Progenitor cell of endocrine pancreas (in vitro differentiated cells): Measurements from ENCODE around the gene HECW1. TPM values are rescaled to one million over a fixed set of nuclear protein-coding genes. Genes with fewer than 3 reads are reported as not detected.
A peak's percentile ranks its signal among the peaks of the same experiment; 100 is the strongest.
"Not testable (repeated sequence)": the region's sequence is repeated elsewhere in the genome, so short reads cannot be mapped to it uniquely, and the experiment has no call there.

Source experiments
- DNase-seq: peaks from one replicate; pipeline ENCODE4 v3.0.0; 2021; ENCODE audit warnings: low spot score; ENCODE audit not compliant: unreplicated experiment
- H3K27ac Mint-ChIP-seq: 2 replicates; pipeline ENCODE4 v1.8.0; 2021; ENCODE audit warnings: mild to moderate bottlenecking, moderate library complexity, mixed read lengths
- H3K27me3 Mint-ChIP-seq: 2 replicates; pipeline ENCODE4 v1.8.0; 2021; ENCODE audit warnings: mixed read lengths
- H3K36me3 Mint-ChIP-seq: 2 replicates; pipeline ENCODE4 v1.8.0; 2022; ENCODE audit warnings: mixed read lengths; ENCODE audit not compliant: insufficient read depth
- H3K4me1 Mint-ChIP-seq: 2 replicates; pipeline ENCODE4 v1.8.0; 2021; ENCODE audit warnings: low read depth, mixed read lengths
- H3K4me3 Mint-ChIP-seq: 2 replicates; pipeline ENCODE4 v1.8.0; 2021; ENCODE audit warnings: low read depth, mild to moderate bottlenecking, moderate library complexity, mixed read lengths
- H3K9me3 Mint-ChIP-seq: 2 replicates; pipeline ENCODE4 v1.8.0; 2021; ENCODE audit warnings: low read depth, mixed read lengths
- total RNA-seq: library from RNA; stranded (reverse); gene quantifications from 2 replicates; pipeline ENCODE4 v1.2.1, GENCODE V29; 2021
- TF ChIP-seq, protein P1 (sequence below): fragments of 200-600 bp; sonication (generic); IDR thresholded peaks from one replicate; pipeline ENCODE4 v1.5.0; 2021; ENCODE audit warnings: antibody characterized with exemption, mild to moderate bottlenecking; ENCODE audit not compliant: unreplicated experiment

HECW1 gene
- total RNA-seq, 1 donor from 2014 or later = 0.50 TPM

DNA sequence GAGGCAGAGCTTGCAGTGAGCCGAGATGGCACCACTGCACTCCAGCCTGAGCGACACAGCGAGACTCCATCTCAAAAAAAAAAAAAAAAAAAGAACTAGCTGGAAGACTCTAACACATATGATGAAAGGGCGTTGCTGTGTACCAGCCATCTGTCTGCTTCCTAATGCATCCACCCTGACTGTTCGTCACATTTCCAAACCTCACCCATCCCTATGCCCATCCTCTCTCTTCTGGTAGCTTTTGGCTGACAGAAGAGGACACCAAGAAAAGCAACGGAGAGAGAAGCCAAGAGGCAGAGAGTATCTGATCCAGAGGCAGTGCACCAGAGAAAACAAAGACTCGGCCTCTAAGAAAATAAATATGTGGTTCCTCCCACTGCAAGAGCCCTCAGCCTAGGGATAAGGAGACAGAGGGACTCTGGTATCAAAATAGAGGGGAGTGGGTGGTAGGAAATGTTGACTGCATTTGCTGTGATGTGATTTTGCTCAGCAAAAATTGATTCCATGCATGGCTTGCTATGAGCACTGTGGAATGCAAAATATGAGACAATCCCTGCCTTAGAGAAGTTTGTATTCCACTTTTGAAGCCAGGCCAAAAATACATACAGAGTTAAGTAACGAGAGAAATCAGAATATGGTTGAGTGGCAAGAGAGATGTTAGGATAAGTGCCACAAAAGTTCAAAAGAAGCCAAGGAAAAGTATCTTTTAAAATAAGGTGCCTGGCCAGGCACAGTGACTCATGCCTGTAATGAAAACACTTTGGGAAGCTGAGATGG, 369.6 kb downstream of the HECW1 start:
- Mint-ChIP-seq H3K4me1 (peaks cover 40% of the 10 kb centered on the region), H3K27me3 (no peaks in the 10 kb centered on the region), H3K4me3 (no peak overlapping the region), H3K27ac (no peak overlapping the region), H3K36me3 (no peaks in the 10 kb centered on the region), H3K9me3 (peaks cover 7% of the 10 kb centered on the region)
- TF ChIP-seq, protein P1, sequence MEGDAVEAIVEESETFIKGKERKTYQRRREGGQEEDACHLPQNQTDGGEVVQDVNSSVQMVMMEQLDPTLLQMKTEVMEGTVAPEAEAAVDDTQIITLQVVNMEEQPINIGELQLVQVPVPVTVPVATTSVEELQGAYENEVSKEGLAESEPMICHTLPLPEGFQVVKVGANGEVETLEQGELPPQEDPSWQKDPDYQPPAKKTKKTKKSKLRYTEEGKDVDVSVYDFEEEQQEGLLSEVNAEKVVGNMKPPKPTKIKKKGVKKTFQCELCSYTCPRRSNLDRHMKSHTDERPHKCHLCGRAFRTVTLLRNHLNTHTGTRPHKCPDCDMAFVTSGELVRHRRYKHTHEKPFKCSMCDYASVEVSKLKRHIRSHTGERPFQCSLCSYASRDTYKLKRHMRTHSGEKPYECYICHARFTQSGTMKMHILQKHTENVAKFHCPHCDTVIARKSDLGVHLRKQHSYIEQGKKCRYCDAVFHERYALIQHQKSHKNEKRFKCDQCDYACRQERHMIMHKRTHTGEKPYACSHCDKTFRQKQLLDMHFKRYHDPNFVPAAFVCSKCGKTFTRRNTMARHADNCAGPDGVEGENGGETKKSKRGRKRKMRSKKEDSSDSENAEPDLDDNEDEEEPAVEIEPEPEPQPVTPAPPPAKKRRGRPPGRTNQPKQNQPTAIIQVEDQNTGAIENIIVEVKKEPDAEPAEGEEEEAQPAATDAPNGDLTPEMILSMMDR = no peak
- DNase-seq = no peak

DNA sequence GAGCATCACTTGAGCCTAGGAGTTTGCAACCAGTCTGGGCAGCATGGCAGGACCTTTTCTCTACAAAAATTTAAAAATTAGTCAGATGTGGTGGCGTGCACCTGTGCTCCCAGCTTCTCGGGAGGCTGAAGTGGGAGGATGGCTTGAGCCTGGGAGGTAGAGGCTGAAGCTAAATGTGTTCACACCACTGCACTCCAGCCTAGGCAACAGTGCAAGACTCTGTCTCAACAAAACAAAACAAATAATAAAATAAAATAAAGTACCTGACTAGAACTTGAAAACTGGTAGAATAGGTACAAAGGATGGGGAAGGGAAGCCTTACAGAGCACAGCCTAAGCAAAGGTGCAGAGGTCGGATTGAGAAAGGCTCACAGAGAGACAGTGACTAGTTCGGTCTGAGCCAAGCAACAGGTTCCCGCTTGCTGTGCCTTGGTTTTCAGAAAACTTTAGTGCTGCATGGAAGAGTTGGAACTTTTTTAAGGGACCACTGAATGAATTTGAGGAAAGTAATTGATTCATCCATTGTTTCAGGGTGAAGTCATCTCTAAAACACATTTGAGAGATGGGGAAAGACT, 370.3 kb downstream of the HECW1 start:
- H3K4me1 Mint-ChIP-seq = peaks cover 43% of the 10 kb centered on the region
- no peaks in the 10 kb centered on the region for H3K36me3 Mint-ChIP-seq
- no peak for DNase-seq
- peak overlapping the region; percentile 64 for H3K27ac Mint-ChIP-seq
- TF ChIP-seq, protein P1 = no peak
- no peak overlapping the region for H3K4me3 Mint-ChIP-seq
- H3K27me3 Mint-ChIP-seq = no peaks in the 10 kb centered on the region
- peaks cover 7% of the 10 kb centered on the region for H3K9me3 Mint-ChIP-seq

DNA sequence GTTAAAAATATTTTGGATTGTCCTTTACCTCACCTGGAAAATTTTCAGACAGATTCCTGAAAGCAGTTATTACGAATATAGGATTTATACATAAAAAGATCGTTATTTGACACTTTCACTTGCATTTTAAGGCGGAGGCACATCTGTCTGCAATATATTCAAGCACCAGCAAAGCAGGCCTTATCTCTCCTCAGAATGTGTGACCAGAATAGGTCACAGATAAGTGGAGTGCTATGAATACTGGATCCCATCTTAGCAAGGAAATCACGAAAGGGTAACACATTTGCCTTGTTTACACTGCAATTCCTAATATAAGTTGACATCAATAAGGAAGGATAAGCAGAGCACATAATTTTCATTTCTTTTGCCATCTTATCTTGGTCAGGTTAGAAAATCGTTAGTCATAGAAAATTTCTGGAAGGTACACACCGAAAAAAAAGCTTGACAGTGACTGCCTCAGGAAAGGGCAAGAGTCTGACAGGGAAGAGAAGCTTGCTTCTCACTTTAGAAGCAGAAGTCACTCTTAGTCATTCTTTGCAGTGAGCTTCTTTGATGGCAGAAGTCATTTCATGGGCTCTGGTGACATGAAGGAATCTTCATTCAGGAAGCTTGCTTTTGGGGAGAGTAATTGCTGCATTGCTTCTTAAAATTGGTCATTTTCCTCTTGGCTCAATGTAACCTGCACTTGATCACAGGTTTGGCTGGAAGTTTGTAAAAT, 372.4 kb downstream of the HECW1 start:
- Mint-ChIP-seq H3K27ac (peak overlapping the region; percentile 34), H3K27me3 (no peaks in the 10 kb centered on the region), H3K4me1 (peaks cover 59% of the 10 kb centered on the region)

DNA sequence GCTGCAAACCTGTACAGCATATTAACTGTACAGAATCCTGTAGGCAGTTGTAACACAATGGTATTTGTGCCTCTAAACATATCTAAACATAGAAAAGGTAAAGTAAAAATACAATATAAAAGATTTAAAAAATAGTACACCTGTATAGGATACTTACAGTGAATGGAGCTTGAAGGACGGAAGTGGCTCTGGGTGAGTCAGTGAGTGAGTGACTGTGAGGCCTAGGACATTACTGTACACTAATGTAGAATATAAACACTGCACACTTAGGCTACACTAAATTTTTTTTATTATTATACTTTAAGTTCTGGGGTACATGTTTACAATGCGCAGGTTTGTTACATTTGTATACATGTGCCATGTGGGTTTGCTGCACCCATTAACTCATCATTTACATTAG, 373.1 kb downstream of the HECW1 start:
- Mint-ChIP-seq H3K4me1 (peaks cover 65% of the 10 kb centered on the region), H3K4me3 (no peak overlapping the region), H3K9me3 (no peaks in the 10 kb centered on the region)

More for the DNA sequence above, 372.4 kb downstream of the HECW1 start:
- no peak overlapping the region for H3K4me3 Mint-ChIP-seq
- TF ChIP-seq, protein P1 = no peak
- no peaks in the 10 kb centered on the region for H3K36me3 Mint-ChIP-seq
- DNase-seq = no peak
- peaks cover 2% of the 10 kb centered on the region for H3K9me3 Mint-ChIP-seq

DNA sequence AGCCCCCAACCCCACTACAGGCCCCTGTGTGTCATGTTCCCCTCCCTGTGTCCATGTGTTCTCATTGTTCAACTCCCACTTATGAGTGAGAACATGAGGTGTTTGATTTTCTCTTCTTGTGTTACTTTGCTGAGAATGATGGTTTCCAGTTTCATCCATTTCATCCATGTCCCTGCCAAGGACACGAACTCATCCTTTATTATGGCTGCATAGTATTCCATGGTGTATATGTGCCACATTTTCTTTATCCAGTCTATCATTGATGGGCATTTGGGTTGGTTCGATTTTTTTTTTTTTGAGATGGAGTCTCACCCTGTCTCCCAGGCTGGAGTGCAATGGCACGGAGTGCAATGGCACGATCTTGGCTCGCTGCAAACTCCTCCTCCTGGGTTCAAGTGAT, 373.6 kb downstream of the HECW1 start:
- not testable (repeated sequence) for H3K9me3 Mint-ChIP-seq, H3K4me3 Mint-ChIP-seq, H3K27me3 Mint-ChIP-seq, DNase-seq, H3K36me3 Mint-ChIP-seq
- Mint-ChIP-seq H3K27ac (peak overlapping the region; percentile 6), H3K4me1 (peaks cover 68% of the 10 kb centered on the region)

More for the DNA sequence above, 373.1 kb downstream of the HECW1 start:
- H3K27me3 Mint-ChIP-seq = no peaks in the 10 kb centered on the region
- H3K36me3 Mint-ChIP-seq = no peaks in the 10 kb centered on the region
- no peak for DNase-seq
- H3K27ac Mint-ChIP-seq = peak overlapping the region; percentile 34
- TF ChIP-seq, protein P1 = no peak
